VCaP (cell line): Measurements from ENCODE around the gene PRR30.

Experiments used
- H3K27ac ChIP-seq: fragments of 450-650 bp; 2 replicates; pipeline ENCODE4 v1.5.1; 2017
- CTCF ChIP-seq: fragments of 450-650 bp; conservative IDR thresholded peaks from 2 replicates; pipeline ENCODE4 v1.5.1; 2017; ENCODE audit warnings: mild to moderate bottlenecking, moderate library complexity

The PRR30 gene

GRCh38 chr2:27133195-27133875 is 5.9 kb downstream of the PRR30 start:
- peak overlapping the region; percentile 84; the same call in 1 of the 2 replicates for H3K27ac ChIP-seq
- no peak for TF ChIP-seq CTCF

- H3K27ac ChIP-seq: no peak overlapping the region
- TF ChIP-seq CTCF: no peak
Measured at GRCh38 chr2:27131429-27131828, 7.8 kb downstream of the PRR30 start.

- no peak overlapping the region for H3K27ac ChIP-seq
- TF ChIP-seq CTCF: no peak
Measured at GRCh38 chr2:27130396-27130795, 8.8 kb downstream of the PRR30 start.

- H3K27ac ChIP-seq: no peak overlapping the region
- no peak for TF ChIP-seq CTCF
Measured at GRCh38 chr2:27128668-27129571, 10.3 kb downstream of the PRR30 start.

- no peak for TF ChIP-seq CTCF
- no peak overlapping the region for H3K27ac ChIP-seq
Measured at GRCh38 chr2:27127883-27128667, 11.1 kb downstream of the PRR30 start.

- peak overlapping the region; percentile 40 for H3K27ac ChIP-seq
- no peak for TF ChIP-seq CTCF
Measured at GRCh38 chr2:27126252-27126710, 12.9 kb downstream of the PRR30 start.

GRCh38 chr2:27125104-27125503 is 14.1 kb downstream of the PRR30 start:
- H3K27ac ChIP-seq: no peak overlapping the region
- TF ChIP-seq CTCF: no peak
